Smooth muscle cell (in vitro differentiated cells): ENCODE measurements around the gene FER1L5. TPM values are rescaled to one million over a fixed set of nuclear protein-coding genes. Genes with fewer than 3 reads are reported as not detected.

Source experiments
- DNase-seq: peaks from one replicate; lab custom pipeline; 2025; ENCODE audit not compliant: unreplicated experiment; lab: John Stamatoyannopoulos, UW
- H2AFZ ChIP-seq: fragments of 200-600 bp; sonication (generic); 2 replicates; pipeline ENCODE4 v1.6.0; 2016; ENCODE audit warnings: antibody characterized with exemption, low read depth, mild to moderate bottlenecking
- H3F3A ChIP-seq: fragments of 200-600 bp; sonication (generic); 2 replicates; pipeline ENCODE4 v1.6.0; 2017; ENCODE audit warnings: antibody characterized with exemption, low read depth
- H3K27ac ChIP-seq: fragments of 200-600 bp; sonication (generic); 2 replicates; pipeline ENCODE4 v1.5.1; 2016; ENCODE audit warnings: low read depth, mild to moderate bottlenecking
- H3K27me3 ChIP-seq: fragments of 200-600 bp; sonication (generic); 2 replicates; pipeline ENCODE4 v1.6.1; 2016; ENCODE audit warnings: low read depth, mild to moderate bottlenecking
- H3K36me3 ChIP-seq: fragments of 200-600 bp; sonication (generic); 2 replicates; pipeline ENCODE4 v1.5.1; 2016; ENCODE audit warnings: low read depth
- H3K4me1 ChIP-seq: fragments of 200-600 bp; sonication (generic); 2 replicates; pipeline ENCODE4 v1.5.1; 2016; ENCODE audit warnings: low read depth
- H3K4me2 ChIP-seq: fragments of 200-600 bp; sonication (generic); 2 replicates; pipeline ENCODE4 v1.6.0; 2016; ENCODE audit warnings: mild to moderate bottlenecking
- H3K4me3 ChIP-seq: fragments of 200-600 bp; sonication (generic); 2 replicates; pipeline ENCODE4 v1.5.1; 2016; ENCODE audit warnings: mild to moderate bottlenecking
- H3K79me2 ChIP-seq: fragments of 200-600 bp; sonication (generic); 2 replicates; pipeline ENCODE4 v1.6.0; 2016; ENCODE audit warnings: low read depth, mild to moderate bottlenecking
- H3K9ac ChIP-seq: fragments of 200-600 bp; sonication (generic); 2 replicates; pipeline ENCODE4 v1.6.0; 2016; ENCODE audit warnings: low read depth
- H3K9me3 ChIP-seq: fragments of 200-600 bp; sonication (generic); replicated peaks from 2 replicates; pipeline ENCODE4 v1.5.1; 2016; ENCODE audit warnings: low read depth
- H4K20me1 ChIP-seq: fragments of 200-600 bp; sonication (generic); 2 replicates; pipeline ENCODE4 v1.6.0; 2016; ENCODE audit warnings: low read depth
- WGBS: methylation state at CpG from one replicate; pipeline ENCODE4 v1.1.7; 2016; ENCODE audit warnings: low lambda C conversion rate; 5-methylcytosine and 5-hydroxymethylcytosine counted together
- polyA plus RNA-seq: library from polyadenylated mRNA; unstranded; fragments of >200 nt; fragmentation: Nextera tagmentation; extraction: Ambion mirVana; gene quantifications from 2 replicates; pipeline ENCODE4 v1.2.1, GENCODE V29; 2016
- total RNA-seq: library from RNA; depleted of rRNA; stranded (reverse); fragments of >200 nt; gene quantifications from 2 replicates; pipeline ENCODE4 v1.2.3, GENCODE V29; 2014
- TF ChIP-seq, protein P1 (sequence below): fragments of 200-600 bp; sonication (generic); IDR thresholded peaks from 2 replicates; pipeline ENCODE4 v1.5.1; 2017; ENCODE audit warnings: borderline replicate concordance, mild to moderate bottlenecking, antibody characterized with exemption; ENCODE audit not compliant: insufficient read depth, poor library complexity, severe bottlenecking

FER1L5 gene
- total and polyA plus RNA-seq, 2 experiments from 2014 or later = not detected

- Histone ChIP-seq H3K27ac (no peak overlapping the region), H3K4me3 (no peak overlapping the region), H3K36me3 (no peaks in the 10 kb centered on the region), H3K27me3 (no peaks in the 10 kb centered on the region), H3K4me2 (no peak overlapping the region), H3K4me1 (no peaks in the 10 kb centered on the region), H3F3A (no peaks in the 10 kb centered on the region), H3K9ac (no peak overlapping the region), H3K9me3 (no peaks in the 10 kb centered on the region), H4K20me1 (no peaks in the 10 kb centered on the region), H3K79me2 (no peaks in the 10 kb centered on the region), H2AFZ (no peak overlapping the region)
- no peak for DNase-seq
- 95% methylated on average over 11 of the region's 11 CpGs for WGBS
- TF ChIP-seq, protein P1, sequence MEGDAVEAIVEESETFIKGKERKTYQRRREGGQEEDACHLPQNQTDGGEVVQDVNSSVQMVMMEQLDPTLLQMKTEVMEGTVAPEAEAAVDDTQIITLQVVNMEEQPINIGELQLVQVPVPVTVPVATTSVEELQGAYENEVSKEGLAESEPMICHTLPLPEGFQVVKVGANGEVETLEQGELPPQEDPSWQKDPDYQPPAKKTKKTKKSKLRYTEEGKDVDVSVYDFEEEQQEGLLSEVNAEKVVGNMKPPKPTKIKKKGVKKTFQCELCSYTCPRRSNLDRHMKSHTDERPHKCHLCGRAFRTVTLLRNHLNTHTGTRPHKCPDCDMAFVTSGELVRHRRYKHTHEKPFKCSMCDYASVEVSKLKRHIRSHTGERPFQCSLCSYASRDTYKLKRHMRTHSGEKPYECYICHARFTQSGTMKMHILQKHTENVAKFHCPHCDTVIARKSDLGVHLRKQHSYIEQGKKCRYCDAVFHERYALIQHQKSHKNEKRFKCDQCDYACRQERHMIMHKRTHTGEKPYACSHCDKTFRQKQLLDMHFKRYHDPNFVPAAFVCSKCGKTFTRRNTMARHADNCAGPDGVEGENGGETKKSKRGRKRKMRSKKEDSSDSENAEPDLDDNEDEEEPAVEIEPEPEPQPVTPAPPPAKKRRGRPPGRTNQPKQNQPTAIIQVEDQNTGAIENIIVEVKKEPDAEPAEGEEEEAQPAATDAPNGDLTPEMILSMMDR = no peak
These were observed 26.2 kb downstream of the FER1L5 start for GRCh38 chr2:96668771-96669170.

- Histone ChIP-seq H3K79me2 (no peaks in the 10 kb centered on the region), H2AFZ (no peak overlapping the region), H3K4me3 (no peak overlapping the region), H3K4me2 (no peak overlapping the region), H3K27me3 (no peaks in the 10 kb centered on the region), H3F3A (no peaks in the 10 kb centered on the region), H3K36me3 (no peaks in the 10 kb centered on the region), H3K9ac (no peak overlapping the region), H3K27ac (no peak overlapping the region), H3K4me1 (no peaks in the 10 kb centered on the region), H3K9me3 (no peaks in the 10 kb centered on the region), H4K20me1 (no peaks in the 10 kb centered on the region)
- 88% methylated on average over 15 of the region's 15 CpGs for WGBS
- TF ChIP-seq, protein P1 = no peak
- DNase-seq = no peak
These were observed 27.1 kb downstream of the FER1L5 start for GRCh38 chr2:96669539-96670215.

DNA sequence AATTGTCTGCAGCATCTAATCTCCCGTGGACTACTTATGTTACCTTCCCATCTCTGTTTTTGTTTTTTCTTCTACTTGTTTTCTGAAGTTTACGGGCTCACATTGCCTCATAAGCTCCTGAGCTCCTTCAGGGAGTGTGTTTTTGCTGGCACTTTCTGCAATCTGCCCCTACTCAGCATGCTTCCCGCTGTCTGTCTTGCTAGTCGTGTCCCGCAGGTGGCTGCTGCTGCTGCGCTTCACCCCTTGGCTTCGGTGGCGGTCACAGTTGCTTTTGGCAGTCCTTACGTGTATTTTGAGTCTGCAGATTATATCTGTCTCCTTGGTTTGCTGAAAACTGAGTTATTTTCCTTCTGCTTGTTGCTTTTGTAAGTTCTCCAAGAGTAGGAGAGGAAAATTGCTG lies 37.3 kb downstream of the FER1L5 start:
- Histone ChIP-seq H3K36me3 (no peaks in the 10 kb centered on the region), H3K4me3 (no peak overlapping the region), H3F3A (no peaks in the 10 kb centered on the region), H3K27ac (no peak overlapping the region), H3K9me3 (no peaks in the 10 kb centered on the region), H3K4me2 (no peak overlapping the region), H3K79me2 (no peaks in the 10 kb centered on the region), H3K9ac (no peak overlapping the region), H3K4me1 (no peaks in the 10 kb centered on the region), H4K20me1 (no peaks in the 10 kb centered on the region), H3K27me3 (peaks cover 3% of the 10 kb centered on the region), H2AFZ (no peak overlapping the region)
- WGBS = 74% methylated on average over 9 of the region's 9 CpGs
- TF ChIP-seq, protein P1 = no peak
- no peak for DNase-seq

- H3K27ac ChIP-seq = no peak overlapping the region
- no peaks in the 10 kb centered on the region for H3K4me1 ChIP-seq
- H2AFZ ChIP-seq = no peak overlapping the region
- H3K9me3 ChIP-seq = no peaks in the 10 kb centered on the region
- H3K27me3 ChIP-seq = peaks cover 3% of the 10 kb centered on the region
- no peaks in the 10 kb centered on the region for H4K20me1 ChIP-seq
- H3K4me3 ChIP-seq = no peak overlapping the region
- no peaks in the 10 kb centered on the region for H3F3A ChIP-seq
- H3K4me2 ChIP-seq = no peak overlapping the region
- no peaks in the 10 kb centered on the region for H3K36me3 ChIP-seq
- WGBS = 94% methylated on average over 5 of the region's 5 CpGs
- TF ChIP-seq, protein P1 = no peak
- no peak overlapping the region for H3K9ac ChIP-seq
- no peak for DNase-seq
- no peaks in the 10 kb centered on the region for H3K79me2 ChIP-seq
These were observed 38.1 kb downstream of the FER1L5 start for GRCh38 chr2:96680561-96681141.
